ENCODE data around the gene RSRC1.

DNA sequence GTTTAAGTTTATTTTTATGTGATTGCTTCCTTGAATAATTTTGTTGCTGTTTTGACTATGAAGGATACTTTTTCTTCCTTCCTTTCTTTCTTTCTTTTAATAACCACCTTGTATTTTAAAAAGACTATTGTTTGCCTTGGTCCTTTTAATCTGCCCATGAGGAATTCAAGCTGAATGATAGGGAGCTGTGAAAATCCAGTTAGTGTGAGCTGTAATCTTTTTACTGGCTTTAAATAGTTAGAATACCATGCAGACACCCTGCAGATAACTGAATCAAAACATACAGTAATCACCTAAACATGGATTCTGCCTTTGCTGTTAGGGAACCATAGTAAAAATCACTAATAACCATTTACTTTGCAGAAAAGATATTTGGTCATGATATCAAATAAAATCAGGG, 110.7 kb downstream of the RSRC1 start:
- TF ChIP-seq POLR2A (IDR thresholded peaks at IDR 0.05), result no peak
- no peak for TF ChIP-seq POLR2AphosphoS5 (IDR thresholded peaks at IDR 0.05)
- TF ChIP-seq, protein P1, sequence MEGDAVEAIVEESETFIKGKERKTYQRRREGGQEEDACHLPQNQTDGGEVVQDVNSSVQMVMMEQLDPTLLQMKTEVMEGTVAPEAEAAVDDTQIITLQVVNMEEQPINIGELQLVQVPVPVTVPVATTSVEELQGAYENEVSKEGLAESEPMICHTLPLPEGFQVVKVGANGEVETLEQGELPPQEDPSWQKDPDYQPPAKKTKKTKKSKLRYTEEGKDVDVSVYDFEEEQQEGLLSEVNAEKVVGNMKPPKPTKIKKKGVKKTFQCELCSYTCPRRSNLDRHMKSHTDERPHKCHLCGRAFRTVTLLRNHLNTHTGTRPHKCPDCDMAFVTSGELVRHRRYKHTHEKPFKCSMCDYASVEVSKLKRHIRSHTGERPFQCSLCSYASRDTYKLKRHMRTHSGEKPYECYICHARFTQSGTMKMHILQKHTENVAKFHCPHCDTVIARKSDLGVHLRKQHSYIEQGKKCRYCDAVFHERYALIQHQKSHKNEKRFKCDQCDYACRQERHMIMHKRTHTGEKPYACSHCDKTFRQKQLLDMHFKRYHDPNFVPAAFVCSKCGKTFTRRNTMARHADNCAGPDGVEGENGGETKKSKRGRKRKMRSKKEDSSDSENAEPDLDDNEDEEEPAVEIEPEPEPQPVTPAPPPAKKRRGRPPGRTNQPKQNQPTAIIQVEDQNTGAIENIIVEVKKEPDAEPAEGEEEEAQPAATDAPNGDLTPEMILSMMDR (IDR thresholded peaks at IDR 0.05), result no peak
